Measurements from ENCODE around the gene WDR90. TPM values are rescaled to one million over a fixed set of nuclear protein-coding genes. Genes with fewer than 3 reads are reported as not detected.
A peak's percentile ranks its signal among the peaks of the same experiment; 100 is the strongest.
"Not testable (repeated sequence)": the region's sequence is repeated elsewhere in the genome, so short reads cannot be mapped to it uniquely, and the experiment has no call there.

The WDR90 gene
- total RNA-seq, 4 donors from 2014 or later: 8.2 to 22.7 (median 16.5) TPM

DNA sequence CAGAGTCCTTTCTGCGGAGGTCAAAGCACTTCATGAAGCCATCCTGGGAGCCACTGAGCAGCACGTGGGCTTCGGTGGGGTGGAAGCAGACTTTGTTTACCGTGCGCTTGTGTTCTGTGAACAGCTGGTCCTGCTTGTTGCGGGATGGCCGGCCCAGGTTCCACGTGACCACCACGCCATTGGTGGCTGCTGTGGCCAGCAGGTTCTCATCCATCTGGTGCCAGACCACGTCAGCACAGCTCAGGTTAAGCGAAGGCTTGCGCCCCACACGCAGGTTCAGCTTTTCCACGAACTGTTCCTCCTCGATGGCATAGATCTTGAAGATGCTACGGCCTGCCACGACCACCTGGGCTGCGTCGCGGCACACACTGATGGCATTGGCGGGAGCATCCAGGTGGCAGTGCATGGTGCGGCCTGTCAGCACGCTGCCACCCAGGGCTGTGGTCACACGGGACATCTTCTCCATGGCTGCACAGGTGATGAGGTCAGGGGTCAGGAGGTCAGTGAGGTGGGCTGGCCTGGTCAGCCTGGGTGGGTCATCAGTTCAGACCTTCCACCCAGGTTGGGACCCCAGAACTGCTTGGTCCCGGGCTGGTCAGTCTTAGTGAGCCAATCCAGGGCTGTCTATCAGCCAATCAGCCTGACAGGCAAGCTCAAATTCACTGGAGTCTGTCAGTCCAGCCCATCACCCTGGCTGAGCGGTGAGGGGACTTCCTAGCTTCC lies 40.2 kb downstream of the WDR90 start:
- Histone ChIP-seq H3K4me3 (peak overlapping the region; percentile 72 to 97 (median 92)), H3K27me3 (peaks cover 9 to 23% (median 17%) of the 10 kb centered on the region in 4 donors), H3K27ac (replicated peaks in 1 of 4) (peak overlapping the region; percentile 82 to 93 (median 84)), H3K9me3 (no peaks in the 10 kb centered on the region), H3K4me1 (peaks cover 38 to 76% (median 55%) of the 10 kb centered on the region in 4 donors), H3K36me3 (peaks cover 6 to 29% (median 18%) of the 10 kb centered on the region in 4 donors)
- no peak for TF ChIP-seq EP300 (IDR thresholded peaks at IDR 0.05)
- no peak for TF ChIP-seq POLR2AphosphoS5 (IDR thresholded peaks at IDR 0.05)
- TF ChIP-seq, protein P1, sequence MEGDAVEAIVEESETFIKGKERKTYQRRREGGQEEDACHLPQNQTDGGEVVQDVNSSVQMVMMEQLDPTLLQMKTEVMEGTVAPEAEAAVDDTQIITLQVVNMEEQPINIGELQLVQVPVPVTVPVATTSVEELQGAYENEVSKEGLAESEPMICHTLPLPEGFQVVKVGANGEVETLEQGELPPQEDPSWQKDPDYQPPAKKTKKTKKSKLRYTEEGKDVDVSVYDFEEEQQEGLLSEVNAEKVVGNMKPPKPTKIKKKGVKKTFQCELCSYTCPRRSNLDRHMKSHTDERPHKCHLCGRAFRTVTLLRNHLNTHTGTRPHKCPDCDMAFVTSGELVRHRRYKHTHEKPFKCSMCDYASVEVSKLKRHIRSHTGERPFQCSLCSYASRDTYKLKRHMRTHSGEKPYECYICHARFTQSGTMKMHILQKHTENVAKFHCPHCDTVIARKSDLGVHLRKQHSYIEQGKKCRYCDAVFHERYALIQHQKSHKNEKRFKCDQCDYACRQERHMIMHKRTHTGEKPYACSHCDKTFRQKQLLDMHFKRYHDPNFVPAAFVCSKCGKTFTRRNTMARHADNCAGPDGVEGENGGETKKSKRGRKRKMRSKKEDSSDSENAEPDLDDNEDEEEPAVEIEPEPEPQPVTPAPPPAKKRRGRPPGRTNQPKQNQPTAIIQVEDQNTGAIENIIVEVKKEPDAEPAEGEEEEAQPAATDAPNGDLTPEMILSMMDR (IDR thresholded peaks at IDR 0.05): no peak
- no peak for TF ChIP-seq POLR2A (IDR thresholded peaks at IDR 0.05; ENCODE audit: low read depth)
- DNase-seq (ENCODE audit: extremely low spot score): no peak
- WGBS: 81% methylated on average over 10 of the region's 26 CpGs
- intact Hi-C loops (cut with DNase I): no loop called here

- 87% methylated on average over 16 of the region's 16 CpGs for WGBS
- H3K36me3 ChIP-seq: peaks cover 6 to 18% (median 15%) of the 10 kb centered on the region in 4 donors
- DNase-seq (ENCODE audit: extremely low spot score); H3K4me3 ChIP-seq; H3K27ac ChIP-seq (replicated peaks in 1 of 4); intact Hi-C loops (cut with DNase I); H3K9me3 ChIP-seq: not testable (repeated sequence)
- H3K4me1 ChIP-seq: peaks cover 34 to 76% (median 51%) of the 10 kb centered on the region in 4 donors
- H3K27me3 ChIP-seq: peaks cover 9 to 42% (median 33%) of the 10 kb centered on the region in 4 donors
Measured at GRCh38 chr16:691242-691641, 42.1 kb downstream of the WDR90 start.

GRCh38 chr16:692356-693108 lies 43.4 kb downstream of the WDR90 start:
- 67% methylated on average over 10 of the region's 10 CpGs for WGBS
- DNase-seq (ENCODE audit: extremely low spot score): no peak
- peaks cover 9 to 54% (median 39%) of the 10 kb centered on the region in 4 donors for H3K27me3 ChIP-seq
- peaks cover 0 to 6% (median 3%) of the 10 kb centered on the region in 4 donors for H3K36me3 ChIP-seq
- H3K4me3 ChIP-seq: no peak overlapping the region
- H3K27ac ChIP-seq (replicated peaks in 1 of 4): no peak overlapping the region
- peaks cover 34 to 64% (median 49%) of the 10 kb centered on the region in 4 donors for H3K4me1 ChIP-seq
- H3K9me3 ChIP-seq: no peaks in the 10 kb centered on the region
- no peak for TF ChIP-seq POLR2A (IDR thresholded peaks at IDR 0.05; ENCODE audit: low read depth)
- TF ChIP-seq POLR2AphosphoS5 (IDR thresholded peaks at IDR 0.05): no peak
- no peak for TF ChIP-seq EP300 (IDR thresholded peaks at IDR 0.05)
- TF ChIP-seq, protein P1 (IDR thresholded peaks at IDR 0.05): no peak
- intact Hi-C loops (cut with DNase I): no loop called here

DNA sequence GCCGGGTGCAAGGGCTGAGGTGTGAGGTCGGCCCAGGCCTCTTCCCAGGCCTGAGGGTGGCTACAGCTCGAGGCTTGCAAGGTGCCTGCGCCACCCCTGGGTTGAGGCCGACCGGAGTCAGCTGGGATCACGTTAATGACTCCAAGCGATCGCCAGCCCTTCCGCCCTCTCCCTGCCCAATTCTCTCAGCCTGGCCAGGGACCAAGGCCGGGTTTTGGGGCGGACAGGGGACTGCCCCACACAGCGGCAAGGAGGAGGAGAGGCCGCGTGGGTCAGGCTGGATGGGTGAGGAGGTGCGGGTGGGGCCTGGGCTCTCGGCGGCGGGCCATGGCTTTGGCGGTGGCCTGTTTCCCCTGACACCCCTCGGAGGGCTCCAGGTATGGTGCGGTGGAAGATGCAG lies 44.2 kb downstream of the WDR90 start:
- no peak for DNase-seq (ENCODE audit: extremely low spot score)
- Histone ChIP-seq H3K4me1 (peaks cover 32 to 55% (median 46%) of the 10 kb centered on the region in 4 donors), H3K27ac (replicated peaks in 1 of 4) (no peak overlapping the region), H3K27me3 (peaks cover 9 to 63% (median 39%) of the 10 kb centered on the region in 4 donors), H3K9me3 (no peaks in the 10 kb centered on the region), H3K36me3 (no peaks in the 10 kb centered on the region), H3K4me3 (no peak overlapping the region)
- no CpG with 5 or more reads among the region's 22 CpGs for WGBS
- intact Hi-C loops (cut with DNase I): no loop called here
- TF ChIP-seq, protein P1 (IDR thresholded peaks at IDR 0.05): no peak
- TF ChIP-seq POLR2A (IDR thresholded peaks at IDR 0.05; ENCODE audit: low read depth): no peak
- no peak for TF ChIP-seq EP300 (IDR thresholded peaks at IDR 0.05)
- TF ChIP-seq POLR2AphosphoS5 (IDR thresholded peaks at IDR 0.05): no peak

GRCh38 chr16:693766-694165 lies 44.6 kb downstream of the WDR90 start:
- no CpG with 5 or more reads among the region's 37 CpGs for WGBS
- TF ChIP-seq EP300 (IDR thresholded peaks at IDR 0.05) (no peak), POLR2A (IDR thresholded peaks at IDR 0.05; ENCODE audit: low read depth) (no peak), POLR2AphosphoS5 (IDR thresholded peaks at IDR 0.05) (no peak)
- TF ChIP-seq, protein P1 (IDR thresholded peaks at IDR 0.05): no peak
- Histone ChIP-seq H3K4me3 (peak overlapping the region in 1 of 4 donors; percentile 45), H3K4me1 (peaks cover 28 to 51% (median 42%) of the 10 kb centered on the region in 4 donors), H3K36me3 (no peaks in the 10 kb centered on the region), H3K27ac (replicated peaks in 1 of 4) (no peak overlapping the region), H3K9me3 (no peaks in the 10 kb centered on the region), H3K27me3 (peaks cover 9 to 67% (median 39%) of the 10 kb centered on the region in 4 donors)
- no peak for DNase-seq (ENCODE audit: extremely low spot score)
- intact Hi-C loops (cut with DNase I): no loop called here

All from esophagus muscularis mucosa (tissue), 4 donors.